GM19351 (cell line): ENCODE data around the gene LPAR3.

Experiments
- ATAC-seq: cut with Tn5 transposase; IDR thresholded peaks from one replicate; pipeline ENCODE4 v1.9.1; 2021; ENCODE audit warnings: mild to moderate bottlenecking, moderate library complexity; ENCODE audit not compliant: unreplicated experiment

LPAR3 gene

GRCh38 chr1:84833194-84833593, 59.8 kb downstream of the LPAR3 start:
- no peak for ATAC-seq

GRCh38 chr1:84830136-84830535, 62.9 kb downstream of the LPAR3 start:
- ATAC-seq = no peak

GRCh38 chr1:84827976-84828375, 65.0 kb downstream of the LPAR3 start:
- no peak for ATAC-seq

GRCh38 chr1:84827555-84827954, 65.5 kb downstream of the LPAR3 start:
- no peak for ATAC-seq

- no peak for ATAC-seq
Measured at GRCh38 chr1:84825161-84825560, 67.8 kb downstream of the LPAR3 start.

GRCh38 chr1:84823991-84824390, 69.0 kb downstream of the LPAR3 start:
- ATAC-seq = no peak

- ATAC-seq = no peak
Measured at GRCh38 chr1:84823511-84823910, 69.5 kb downstream of the LPAR3 start.

GRCh38 chr1:84810343-84810742, 82.7 kb downstream of the LPAR3 start:
- ATAC-seq = no peak

- ATAC-seq = no peak
Measured at GRCh38 chr1:84809023-84809422, 84.0 kb downstream of the LPAR3 start.

GRCh38 chr1:84803604-84804003, 89.4 kb downstream of the LPAR3 start:
- ATAC-seq = no peak

- ATAC-seq = no peak
Measured at GRCh38 chr1:84802567-84803232, 90.3 kb downstream of the LPAR3 start.

- no peak for ATAC-seq
Measured at GRCh38 chr1:84800090-84801073, 92.6 kb downstream of the LPAR3 start.

GRCh38 chr1:84797603-84798002, 95.4 kb downstream of the LPAR3 start:
- ATAC-seq = no peak

- ATAC-seq = no peak
Measured at GRCh38 chr1:84795966-84796600, 96.9 kb downstream of the LPAR3 start.

- no peak for ATAC-seq
Measured at GRCh38 chr1:84795213-84795612, 97.8 kb downstream of the LPAR3 start.

- ATAC-seq = no peak
Measured at GRCh38 chr1:84792421-84792820, 100.6 kb downstream of the LPAR3 start.

GRCh38 chr1:84789014-84789413, 104.0 kb downstream of the LPAR3 start:
- ATAC-seq = no peak

- no peak for ATAC-seq
Measured at GRCh38 chr1:84785271-84786036, 107.6 kb downstream of the LPAR3 start.

GRCh38 chr1:84782881-84783280, 110.1 kb downstream of the LPAR3 start:
- ATAC-seq = no peak

GRCh38 chr1:84781946-84782771, 110.8 kb downstream of the LPAR3 start:
- ATAC-seq = peak; percentile 88
